HEK293 (cell line): ENCODE data around the gene APPL2.

Source experiments
- CTCF ChIA-PET: fragments of 350-600 bp; formaldehyde crosslinking; extraction: SDS; loops from one replicate; lab custom pipeline; 2021; ENCODE audit warnings: antibody characterized with exemption; lab: Yijun Ruan, JAX
- POLR2A ChIA-PET: fragments of 300-600 bp; formaldehyde crosslinking; extraction: SDS; loops from one replicate; lab custom pipeline; 2020; ENCODE audit warnings: antibody characterized with exemption, inconsistent platforms; lab: Yijun Ruan, JAX
- H3K27ac ChIP-seq: fragments of 200-500 bp; sonication (Bioruptor generic); 2 replicates; pipeline ENCODE4 v1.5.1; 2014; ENCODE audit warnings: low read depth, low read length, control low read depth, inconsistent platforms; ENCODE audit errors: extremely low read depth
- H3K36me3 ChIP-seq, 2 experiments: fragments of 200-500 bp in 1 of 2; sonication (Bioruptor generic) in 1 of 2; 1 replicate in 1 of 2; 2 replicates in 1 of 2; pipeline ENCODE4 v1.5.1; 2014 to 2017; ENCODE audit warnings: inconsistent platforms in 2 of 2, low read length in 2 of 2; ENCODE audit not compliant: control insufficient read depth in 2 of 2, insufficient read depth in 1 of 2
- H3K4me1 ChIP-seq: fragments of 200-500 bp; sonication (Bioruptor generic); 2 replicates; pipeline ENCODE4 v1.5.1; 2014; ENCODE audit warnings: mild to moderate bottlenecking, low read length, inconsistent platforms; ENCODE audit not compliant: control insufficient read depth, insufficient read depth
- H3K4me3 ChIP-seq: 2 replicates; pipeline ENCODE4 v1.5.1; 2011; ENCODE audit warnings: low read depth, mild to moderate bottlenecking, control low read depth, low read length, moderate library complexity
- H3K9me3 ChIP-seq: fragments of 200-500 bp; sonication (Bioruptor generic); 2 replicates; pipeline ENCODE4 v1.5.1; 2014; ENCODE audit warnings: low read depth, low read length, inconsistent platforms; ENCODE audit not compliant: control insufficient read depth, insufficient read depth
- EGR2 ChIP-seq: fragments of 450-650 bp; formaldehyde crosslinking; IDR thresholded peaks from 2 replicates; pipeline ENCODE4 v1.5.1; 2016; ENCODE audit warnings: low read depth, missing biosample characterization, missing genetic modification characterization
- GFI1B ChIP-seq: fragments of 450-650 bp; formaldehyde crosslinking; IDR thresholded peaks from 2 replicates; pipeline ENCODE4 v1.5.1; 2016; ENCODE audit warnings: missing biosample characterization, missing genetic modification characterization
- GLI2 ChIP-seq: fragments of 450-650 bp; formaldehyde crosslinking; IDR thresholded peaks from 2 replicates; pipeline ENCODE4; 2017; ENCODE audit warnings: missing biosample characterization, missing genetic modification characterization, low read depth, borderline replicate concordance
- MYNN ChIP-seq: fragments of 450-650 bp; formaldehyde crosslinking; IDR thresholded peaks from 2 replicates; pipeline ENCODE4 v1.5.1; 2016; ENCODE audit warnings: missing biosample characterization, missing genetic modification characterization, borderline replicate concordance
- OVOL3 ChIP-seq: fragments of 450-650 bp; formaldehyde crosslinking; IDR thresholded peaks from 2 replicates; pipeline ENCODE4 v1.5.1; 2016; ENCODE audit warnings: missing biosample characterization, missing genetic modification characterization
- SCRT2 ChIP-seq: fragments of 450-650 bp; formaldehyde crosslinking; IDR thresholded peaks from 2 replicates; pipeline ENCODE4 v1.5.1; 2016; ENCODE audit warnings: missing biosample characterization, missing genetic modification characterization
- SP2 ChIP-seq: fragments of 450-650 bp; formaldehyde crosslinking; IDR thresholded peaks from 2 replicates; pipeline ENCODE4 v1.5.1; 2016; ENCODE audit warnings: missing biosample characterization, missing genetic modification characterization
- ZBTB20 ChIP-seq: fragments of 450-650 bp; formaldehyde crosslinking; IDR thresholded peaks from 2 replicates; pipeline ENCODE4 v1.5.1; 2016; ENCODE audit warnings: missing biosample characterization, missing genetic modification characterization
- ZBTB48 ChIP-seq: fragments of 450-650 bp; formaldehyde crosslinking; IDR thresholded peaks from 2 replicates; pipeline ENCODE4 v1.5.1; 2016; ENCODE audit warnings: missing biosample characterization, missing genetic modification characterization
- ZBTB8A ChIP-seq: fragments of 450-650 bp; formaldehyde crosslinking; IDR thresholded peaks from 2 replicates; pipeline ENCODE4 v1.5.1; 2016; ENCODE audit warnings: missing biosample characterization, missing genetic modification characterization
- ZEB2 ChIP-seq: fragments of 450-650 bp; formaldehyde crosslinking; IDR thresholded peaks from 2 replicates; pipeline ENCODE4 v1.5.1; 2016; ENCODE audit warnings: missing biosample characterization, missing genetic modification characterization
- ZFP3 ChIP-seq: fragments of 450-650 bp; formaldehyde crosslinking; IDR thresholded peaks from 2 replicates; pipeline ENCODE4 v1.5.1; 2016; ENCODE audit warnings: low read depth, missing biosample characterization, missing genetic modification characterization
- ZFP41 ChIP-seq: fragments of 450-650 bp; formaldehyde crosslinking; IDR thresholded peaks from 2 replicates; pipeline ENCODE4 v1.5.1; 2016; ENCODE audit warnings: missing biosample characterization, missing genetic modification characterization, borderline replicate concordance
- ZNF214 ChIP-seq: fragments of 450-650 bp; formaldehyde crosslinking; IDR thresholded peaks from 2 replicates; pipeline ENCODE4 v1.5.1; 2017; ENCODE audit warnings: missing biosample characterization, mild to moderate bottlenecking, missing genetic modification characterization, borderline replicate concordance
- ZNF350 ChIP-seq: fragments of 450-650 bp; formaldehyde crosslinking; IDR thresholded peaks from 2 replicates; pipeline ENCODE4 v1.5.0; 2017; ENCODE audit warnings: missing biosample characterization, mild to moderate bottlenecking, missing genetic modification characterization
- ZNF473 ChIP-seq: fragments of 450-650 bp; formaldehyde crosslinking; IDR thresholded peaks from 2 replicates; pipeline ENCODE4 v1.5.1; 2017; ENCODE audit warnings: missing biosample characterization, missing genetic modification characterization
- ZNF548 ChIP-seq: fragments of 450-650 bp; formaldehyde crosslinking; IDR thresholded peaks from 2 replicates; pipeline ENCODE4 v1.5.1; 2016; ENCODE audit warnings: missing biosample characterization, missing genetic modification characterization
- ZNF596 ChIP-seq: fragments of 450-650 bp; IDR thresholded peaks from 2 replicates; pipeline ENCODE4 v1.5.0; 2018; ENCODE audit warnings: missing biosample characterization, mild to moderate bottlenecking, missing genetic modification characterization, moderate library complexity
- ZNF777 ChIP-seq: fragments of 450-650 bp; formaldehyde crosslinking; IDR thresholded peaks from 2 replicates; pipeline ENCODE4 v1.5.1; 2017; ENCODE audit warnings: missing biosample characterization, missing genetic modification characterization, borderline replicate concordance
- ZNF843 ChIP-seq: fragments of 450-650 bp; formaldehyde crosslinking; IDR thresholded peaks from 2 replicates; pipeline ENCODE4 v1.5.1; 2016; ENCODE audit warnings: missing biosample characterization, missing genetic modification characterization
- TF ChIP-seq, protein P1 (sequence below): fragments of 450-650 bp; formaldehyde crosslinking; IDR thresholded peaks from 2 replicates; pipeline ENCODE4 v1.5.1; 2016; ENCODE audit warnings: missing biosample characterization, missing genetic modification characterization
- TF ChIP-seq, protein P2 (sequence below): fragments of 450-650 bp; formaldehyde crosslinking; IDR thresholded peaks from 2 replicates; pipeline ENCODE4 v1.5.1; 2017; ENCODE audit warnings: missing biosample characterization, missing genetic modification characterization
- TF ChIP-seq, protein P3 (sequence below): fragments of 450-650 bp; formaldehyde crosslinking; IDR thresholded peaks from 2 replicates; pipeline ENCODE4 v1.5.1; 2016; ENCODE audit warnings: missing biosample characterization, missing genetic modification characterization, borderline replicate concordance
- TF ChIP-seq, protein P4 (sequence below): fragments of 450-650 bp; formaldehyde crosslinking; IDR thresholded peaks from 2 replicates; pipeline ENCODE4 v1.5.1; 2016; ENCODE audit warnings: missing biosample characterization, missing genetic modification characterization

The APPL2 gene

DNA sequence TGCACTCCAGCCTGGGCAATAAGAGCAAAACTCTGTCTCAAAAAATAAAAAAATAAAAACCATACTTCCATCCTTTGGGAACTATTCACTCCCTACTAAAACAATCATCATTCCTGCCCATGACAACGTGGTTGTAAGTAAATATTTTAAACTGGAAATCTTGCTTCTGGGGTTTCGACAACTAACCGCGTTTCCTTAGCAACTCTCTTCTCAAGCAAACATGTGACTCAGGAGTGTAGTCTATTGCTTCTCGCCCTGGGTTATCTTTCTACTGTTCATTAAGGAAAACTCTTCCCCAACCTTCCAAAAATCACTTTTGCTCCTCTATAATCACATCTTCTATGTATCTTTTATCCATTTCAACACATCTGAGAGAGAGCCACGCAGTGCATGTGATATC, 21.8 kb downstream of the APPL2 start (continued):
- no peak for TF ChIP-seq ZNF843 (tag by site-specific recombination)
- TF ChIP-seq ZEB2 (tag by site-specific recombination): no peak
- TF ChIP-seq SP2 (tag by site-specific recombination): no peak
- TF ChIP-seq ZBTB20 (tag by site-specific recombination): no peak
- TF ChIP-seq OVOL3 (tag by site-specific recombination): no peak

DNA sequence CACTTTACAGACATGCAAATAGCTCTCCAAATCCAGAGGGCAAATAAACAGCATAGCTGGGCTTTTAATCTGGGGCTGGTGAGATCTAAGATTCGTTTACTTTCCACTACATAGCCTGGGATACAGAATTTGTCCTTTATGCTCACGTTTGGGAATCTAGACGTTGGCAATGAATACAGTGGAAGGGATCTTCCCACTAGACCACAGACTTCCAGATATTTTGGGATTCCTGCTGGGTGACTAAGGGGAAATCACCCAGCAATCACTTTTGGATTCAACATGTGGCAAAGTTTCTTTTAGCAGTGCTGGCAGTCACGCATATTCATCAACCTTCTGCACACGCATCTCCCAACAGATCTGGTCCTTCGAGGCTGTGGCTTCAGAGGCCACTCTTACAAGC, 23.5 kb downstream of the APPL2 start:
- CTCF ChIA-PET: no interaction called here
- H3K36me3 ChIP-seq: peaks cover 12 to 51% of the 10 kb centered on the region in 2 experiments
- H3K4me3 ChIP-seq: no peak overlapping the region
- H3K9me3 ChIP-seq: no peaks in the 10 kb centered on the region
- H3K27ac ChIP-seq: no peak overlapping the region
- TF ChIP-seq ZFP41 (tag by site-specific recombination) (no peak), ZNF350 (tag by site-specific recombination) (no peak), ZNF214 (tag by site-specific recombination) (no peak), ZBTB8A (tag by site-specific recombination) (no peak)
- no peaks in the 10 kb centered on the region for H3K4me1 ChIP-seq
- POLR2A ChIA-PET: no interaction called here

DNA sequence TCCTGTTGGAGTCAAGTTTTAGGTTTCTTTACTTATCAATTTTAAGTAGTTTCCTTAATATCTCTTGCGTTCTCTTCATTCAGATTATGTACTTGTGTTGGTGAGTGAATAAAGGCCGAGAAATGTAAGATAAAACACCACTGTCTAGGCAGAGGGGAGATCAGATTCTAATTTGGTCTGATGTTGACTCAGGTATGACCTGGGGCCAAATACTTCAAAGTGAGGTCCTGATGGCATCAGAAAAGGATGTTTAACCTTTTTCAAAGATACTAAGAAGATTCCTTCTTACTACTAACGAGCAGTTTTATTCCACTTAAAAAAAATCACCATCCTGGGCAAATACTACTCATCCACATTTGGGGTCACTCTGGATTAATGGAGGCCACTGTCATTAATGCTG, 26.9 kb downstream of the APPL2 start:
- Histone ChIP-seq H3K4me1 (no peaks in the 10 kb centered on the region), H3K36me3 (peaks cover 3 to 67% of the 10 kb centered on the region in 2 experiments), H3K4me3 (no peak overlapping the region), H3K9me3 (no peaks in the 10 kb centered on the region), H3K27ac (no peak overlapping the region)
- ChIA-PET CTCF (no interaction called here), POLR2A (no interaction called here)
- TF ChIP-seq GFI1B (no peak), EGR2 (tag by site-specific recombination) (no peak), ZNF548 (tag by site-specific recombination) (no peak), SCRT2 (tag by site-specific recombination) (no peak), ZNF777 (no peak), ZNF596 (tag by site-specific recombination) (no peak), GLI2 (no peak), ZFP3 (tag by site-specific recombination) (no peak), ZBTB48 (tag by site-specific recombination) (no peak), ZNF473 (tag by site-specific recombination) (no peak), MYNN (no peak), ZEB2 (tag by site-specific recombination) (no peak)
- TF ChIP-seq, protein P1, sequence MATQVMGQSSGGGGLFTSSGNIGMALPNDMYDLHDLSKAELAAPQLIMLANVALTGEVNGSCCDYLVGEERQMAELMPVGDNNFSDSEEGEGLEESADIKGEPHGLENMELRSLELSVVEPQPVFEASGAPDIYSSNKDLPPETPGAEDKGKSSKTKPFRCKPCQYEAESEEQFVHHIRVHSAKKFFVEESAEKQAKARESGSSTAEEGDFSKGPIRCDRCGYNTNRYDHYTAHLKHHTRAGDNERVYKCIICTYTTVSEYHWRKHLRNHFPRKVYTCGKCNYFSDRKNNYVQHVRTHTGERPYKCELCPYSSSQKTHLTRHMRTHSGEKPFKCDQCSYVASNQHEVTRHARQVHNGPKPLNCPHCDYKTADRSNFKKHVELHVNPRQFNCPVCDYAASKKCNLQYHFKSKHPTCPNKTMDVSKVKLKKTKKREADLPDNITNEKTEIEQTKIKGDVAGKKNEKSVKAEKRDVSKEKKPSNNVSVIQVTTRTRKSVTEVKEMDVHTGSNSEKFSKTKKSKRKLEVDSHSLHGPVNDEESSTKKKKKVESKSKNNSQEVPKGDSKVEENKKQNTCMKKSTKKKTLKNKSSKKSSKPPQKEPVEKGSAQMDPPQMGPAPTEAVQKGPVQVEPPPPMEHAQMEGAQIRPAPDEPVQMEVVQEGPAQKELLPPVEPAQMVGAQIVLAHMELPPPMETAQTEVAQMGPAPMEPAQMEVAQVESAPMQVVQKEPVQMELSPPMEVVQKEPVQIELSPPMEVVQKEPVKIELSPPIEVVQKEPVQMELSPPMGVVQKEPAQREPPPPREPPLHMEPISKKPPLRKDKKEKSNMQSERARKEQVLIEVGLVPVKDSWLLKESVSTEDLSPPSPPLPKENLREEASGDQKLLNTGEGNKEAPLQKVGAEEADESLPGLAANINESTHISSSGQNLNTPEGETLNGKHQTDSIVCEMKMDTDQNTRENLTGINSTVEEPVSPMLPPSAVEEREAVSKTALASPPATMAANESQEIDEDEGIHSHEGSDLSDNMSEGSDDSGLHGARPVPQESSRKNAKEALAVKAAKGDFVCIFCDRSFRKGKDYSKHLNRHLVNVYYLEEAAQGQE (tag by site-specific recombination): no peak
- TF ChIP-seq, protein P2, sequence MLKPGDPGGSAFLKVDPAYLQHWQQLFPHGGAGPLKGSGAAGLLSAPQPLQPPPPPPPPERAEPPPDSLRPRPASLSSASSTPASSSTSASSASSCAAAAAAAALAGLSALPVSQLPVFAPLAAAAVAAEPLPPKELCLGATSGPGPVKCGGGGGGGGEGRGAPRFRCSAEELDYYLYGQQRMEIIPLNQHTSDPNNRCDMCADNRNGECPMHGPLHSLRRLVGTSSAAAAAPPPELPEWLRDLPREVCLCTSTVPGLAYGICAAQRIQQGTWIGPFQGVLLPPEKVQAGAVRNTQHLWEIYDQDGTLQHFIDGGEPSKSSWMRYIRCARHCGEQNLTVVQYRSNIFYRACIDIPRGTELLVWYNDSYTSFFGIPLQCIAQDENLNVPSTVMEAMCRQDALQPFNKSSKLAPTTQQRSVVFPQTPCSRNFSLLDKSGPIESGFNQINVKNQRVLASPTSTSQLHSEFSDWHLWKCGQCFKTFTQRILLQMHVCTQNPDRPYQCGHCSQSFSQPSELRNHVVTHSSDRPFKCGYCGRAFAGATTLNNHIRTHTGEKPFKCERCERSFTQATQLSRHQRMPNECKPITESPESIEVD (tag by site-specific recombination): no peak
- TF ChIP-seq, protein P3, sequence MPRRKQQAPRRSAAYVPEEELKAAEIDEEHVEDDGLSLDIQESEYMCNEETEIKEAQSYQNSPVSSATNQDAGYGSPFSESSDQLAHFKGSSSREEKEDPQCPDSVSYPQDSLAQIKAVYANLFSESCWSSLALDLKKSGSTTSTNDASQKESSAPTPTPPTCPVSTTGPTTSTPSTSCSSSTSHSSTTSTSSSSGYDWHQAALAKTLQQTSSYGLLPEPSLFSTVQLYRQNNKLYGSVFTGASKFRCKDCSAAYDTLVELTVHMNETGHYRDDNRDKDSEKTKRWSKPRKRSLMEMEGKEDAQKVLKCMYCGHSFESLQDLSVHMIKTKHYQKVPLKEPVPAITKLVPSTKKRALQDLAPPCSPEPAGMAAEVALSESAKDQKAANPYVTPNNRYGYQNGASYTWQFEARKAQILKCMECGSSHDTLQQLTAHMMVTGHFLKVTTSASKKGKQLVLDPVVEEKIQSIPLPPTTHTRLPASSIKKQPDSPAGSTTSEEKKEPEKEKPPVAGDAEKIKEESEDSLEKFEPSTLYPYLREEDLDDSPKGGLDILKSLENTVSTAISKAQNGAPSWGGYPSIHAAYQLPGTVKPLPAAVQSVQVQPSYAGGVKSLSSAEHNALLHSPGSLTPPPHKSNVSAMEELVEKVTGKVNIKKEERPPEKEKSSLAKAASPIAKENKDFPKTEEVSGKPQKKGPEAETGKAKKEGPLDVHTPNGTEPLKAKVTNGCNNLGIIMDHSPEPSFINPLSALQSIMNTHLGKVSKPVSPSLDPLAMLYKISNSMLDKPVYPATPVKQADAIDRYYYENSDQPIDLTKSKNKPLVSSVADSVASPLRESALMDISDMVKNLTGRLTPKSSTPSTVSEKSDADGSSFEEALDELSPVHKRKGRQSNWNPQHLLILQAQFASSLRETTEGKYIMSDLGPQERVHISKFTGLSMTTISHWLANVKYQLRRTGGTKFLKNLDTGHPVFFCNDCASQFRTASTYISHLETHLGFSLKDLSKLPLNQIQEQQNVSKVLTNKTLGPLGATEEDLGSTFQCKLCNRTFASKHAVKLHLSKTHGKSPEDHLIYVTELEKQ: no peak
- TF ChIP-seq, protein P4, sequence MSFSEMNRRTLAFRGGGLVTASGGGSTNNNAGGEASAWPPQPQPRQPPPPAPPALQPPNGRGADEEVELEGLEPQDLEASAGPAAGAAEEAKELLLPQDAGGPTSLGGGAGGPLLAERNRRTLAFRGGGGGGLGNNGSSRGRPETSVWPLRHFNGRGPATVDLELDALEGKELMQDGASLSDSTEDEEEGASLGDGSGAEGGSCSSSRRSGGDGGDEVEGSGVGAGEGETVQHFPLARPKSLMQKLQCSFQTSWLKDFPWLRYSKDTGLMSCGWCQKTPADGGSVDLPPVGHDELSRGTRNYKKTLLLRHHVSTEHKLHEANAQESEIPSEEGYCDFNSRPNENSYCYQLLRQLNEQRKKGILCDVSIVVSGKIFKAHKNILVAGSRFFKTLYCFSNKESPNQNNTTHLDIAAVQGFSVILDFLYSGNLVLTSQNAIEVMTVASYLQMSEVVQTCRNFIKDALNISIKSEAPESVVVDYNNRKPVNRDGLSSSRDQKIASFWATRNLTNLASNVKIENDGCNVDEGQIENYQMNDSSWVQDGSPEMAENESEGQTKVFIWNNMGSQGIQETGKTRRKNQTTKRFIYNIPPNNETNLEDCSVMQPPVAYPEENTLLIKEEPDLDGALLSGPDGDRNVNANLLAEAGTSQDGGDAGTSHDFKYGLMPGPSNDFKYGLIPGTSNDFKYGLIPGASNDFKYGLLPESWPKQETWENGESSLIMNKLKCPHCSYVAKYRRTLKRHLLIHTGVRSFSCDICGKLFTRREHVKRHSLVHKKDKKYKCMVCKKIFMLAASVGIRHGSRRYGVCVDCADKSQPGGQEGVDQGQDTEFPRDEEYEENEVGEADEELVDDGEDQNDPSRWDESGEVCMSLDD (tag by site-specific recombination): no peak
